ENCODE measurements around the gene KNDC1. TPM values are rescaled to one million over a fixed set of nuclear protein-coding genes. Genes with fewer than 3 reads are reported as not detected.

KNDC1 gene
- polyA plus RNA-seq, 1 donor (not counting 4 experiments of a cell fraction or from before 2014, with no cell fraction given) = 0.20 TPM

- Histone ChIP-seq H2AFZ (ENCODE audit: control insufficient read depth, low read length) (no peak overlapping the region), H3K4me3 (ENCODE audit: control insufficient read depth in 2 of 3, extremely low read depth in 1 of 3, insufficient read depth in 2 of 3, low read depth in 1 of 3, low read length in 3 of 3) (no peak overlapping the region), H3K9me3 (ENCODE audit: control insufficient read depth, low read depth, low read length) (no peaks in the 10 kb centered on the region), H3K9me1 (ENCODE audit: control insufficient read depth, extremely low read depth, insufficient read depth, low read length) (no peaks in the 10 kb centered on the region), H4K20me1 (ENCODE audit: control insufficient read depth, extremely low read depth, insufficient read depth, low read length) (no peaks in the 10 kb centered on the region), H3K36me3 (ENCODE audit: control insufficient read depth in 2 of 2, extremely low read depth in 1 of 2, insufficient read depth in 2 of 2, low read length in 2 of 2) (no peaks in the 10 kb centered on the region), H3K4me2 (ENCODE audit: control insufficient read depth, extremely low read depth, insufficient read depth, low read depth, low read length) (no peak overlapping the region), H3K27ac (ENCODE audit: control insufficient read depth, insufficient read depth, low read length) (no peak overlapping the region), H3K79me2 (ENCODE audit: control insufficient read depth, insufficient read depth, low read length) (no peaks in the 10 kb centered on the region), H3K27me3 (ENCODE audit: control insufficient read depth, extremely low read depth, insufficient read depth, low read length) (no peaks in the 10 kb centered on the region), H3K4me1 (ENCODE audit: control insufficient read depth, extremely low read depth, insufficient read depth, low read length) (no peaks in the 10 kb centered on the region), H3K9ac (ENCODE audit: control insufficient read depth, extremely low read depth, insufficient read depth, low read length) (no peak overlapping the region)
- DNase-seq (ENCODE audit: low read depth, low spot score) (no peak), FAIRE-seq (no peak)
- dilution Hi-C loops (cut with MboI; ENCODE audit: extremely low pct_ligation_motif_present, low sequenced_read_pairs) = no loop called here
- TF ChIP-seq CTCF (optimal IDR thresholded peaks at IDR 0.05 in 1 of 3, IDR thresholded peaks at IDR 0.05 in 1 of 3, conservative IDR thresholded peaks at IDR 0.05 in 1 of 3; ENCODE audit: extremely low read depth in 1 of 3, insufficient read depth in 2 of 3, low read length in 3 of 3) (no peak), EZH2 (IDR thresholded peaks at IDR 0.05; ENCODE audit: low read length) (no peak)
These were observed 18.1 kb upstream of the KNDC1 start for GRCh38 chr10:133141958-133142340.

- H2AFZ ChIP-seq (ENCODE audit: control insufficient read depth, low read length) = no peak overlapping the region
- FAIRE-seq = no peak
- no peak overlapping the region for H3K9ac ChIP-seq (ENCODE audit: control insufficient read depth, extremely low read depth, insufficient read depth, low read length)
- no peak for TF ChIP-seq CTCF (optimal IDR thresholded peaks at IDR 0.05 in 1 of 3, IDR thresholded peaks at IDR 0.05 in 1 of 3, conservative IDR thresholded peaks at IDR 0.05 in 1 of 3; ENCODE audit: extremely low read depth in 1 of 3, insufficient read depth in 2 of 3, low read length in 3 of 3)
- H3K27ac ChIP-seq (ENCODE audit: control insufficient read depth, insufficient read depth, low read length) = no peak overlapping the region
- no peaks in the 10 kb centered on the region for H3K79me2 ChIP-seq (ENCODE audit: control insufficient read depth, insufficient read depth, low read length)
- dilution Hi-C loops (cut with MboI; ENCODE audit: extremely low pct_ligation_motif_present, low sequenced_read_pairs) = no loop called here
- H3K36me3 ChIP-seq (ENCODE audit: control insufficient read depth in 2 of 2, extremely low read depth in 1 of 2, insufficient read depth in 2 of 2, low read length in 2 of 2) = no peaks in the 10 kb centered on the region
- H3K4me1 ChIP-seq (ENCODE audit: control insufficient read depth, extremely low read depth, insufficient read depth, low read length) = no peaks in the 10 kb centered on the region
- H3K9me3 ChIP-seq (ENCODE audit: control insufficient read depth, low read depth, low read length) = no peaks in the 10 kb centered on the region
- no peak overlapping the region for H3K4me2 ChIP-seq (ENCODE audit: control insufficient read depth, extremely low read depth, insufficient read depth, low read depth, low read length)
- H4K20me1 ChIP-seq (ENCODE audit: control insufficient read depth, extremely low read depth, insufficient read depth, low read length) = no peaks in the 10 kb centered on the region
- H3K9me1 ChIP-seq (ENCODE audit: control insufficient read depth, extremely low read depth, insufficient read depth, low read length) = no peaks in the 10 kb centered on the region
- no peaks in the 10 kb centered on the region for H3K27me3 ChIP-seq (ENCODE audit: control insufficient read depth, extremely low read depth, insufficient read depth, low read length)
- DNase-seq (ENCODE audit: low read depth, low spot score) = no peak
- H3K4me3 ChIP-seq (ENCODE audit: control insufficient read depth in 2 of 3, extremely low read depth in 1 of 3, insufficient read depth in 2 of 3, low read depth in 1 of 3, low read length in 3 of 3) = no peak overlapping the region
These were observed 17.4 kb upstream of the KNDC1 start for GRCh38 chr10:133142523-133143199.
